SHP77 treated with DMSO at 0.1 percent for 48 hours (cell line): ENCODE data around the gene SMIM20.

ENCODE experiments used
- DNase-seq: peaks from one replicate; lab custom pipeline; 2025; lab: John Stamatoyannopoulos, UW

SMIM20 gene

DNA sequence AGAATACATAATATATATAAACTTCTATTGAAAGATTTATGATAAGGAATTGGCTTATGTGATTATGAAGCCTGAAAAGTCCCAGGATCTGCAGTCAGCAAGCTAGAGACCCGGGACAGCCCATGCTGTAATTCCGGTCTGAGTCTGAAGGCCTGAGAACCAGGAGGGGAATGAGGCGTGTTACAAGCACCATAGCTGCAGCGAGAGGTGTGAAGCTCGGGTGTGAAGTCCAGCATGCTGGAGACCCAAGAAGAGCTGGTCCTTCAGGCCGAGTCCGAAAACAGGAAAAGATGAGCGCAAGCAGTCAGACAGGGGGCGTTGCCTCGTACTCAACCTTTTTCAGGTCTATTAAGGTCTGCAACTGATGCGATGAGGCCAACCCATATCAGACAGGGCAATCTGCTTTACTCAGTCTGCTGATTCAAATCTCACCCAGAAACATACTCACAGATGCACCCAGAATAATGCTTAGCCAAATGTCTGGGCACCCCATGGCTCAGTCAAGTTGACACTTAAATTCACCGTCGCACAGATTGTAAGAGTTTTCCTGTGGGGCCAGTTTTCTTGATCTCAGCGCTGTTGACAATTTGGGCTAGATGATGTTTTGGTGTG, 40.4 kb downstream of the SMIM20 start:
- no peak for DNase-seq

DNA sequence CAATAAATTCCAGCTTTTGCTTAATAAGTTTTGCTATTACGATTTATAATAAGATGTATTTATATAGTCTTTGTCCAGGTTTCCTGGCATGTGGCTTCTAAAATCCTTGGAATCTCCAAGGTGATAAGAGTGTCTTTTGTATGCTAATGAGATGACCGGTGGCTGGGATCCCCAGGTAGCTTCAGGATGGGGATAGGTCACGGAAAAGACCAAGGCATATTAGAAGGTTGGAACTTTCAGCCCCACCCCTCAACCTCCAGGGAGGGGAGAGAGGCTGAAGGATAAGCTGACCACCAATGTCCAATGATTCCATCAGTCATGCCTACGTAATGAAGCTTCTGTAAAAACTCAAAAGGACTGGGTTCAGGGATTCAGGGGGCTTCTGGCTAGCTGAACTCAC, 41.7 kb downstream of the SMIM20 start:
- no peak for DNase-seq

DNA sequence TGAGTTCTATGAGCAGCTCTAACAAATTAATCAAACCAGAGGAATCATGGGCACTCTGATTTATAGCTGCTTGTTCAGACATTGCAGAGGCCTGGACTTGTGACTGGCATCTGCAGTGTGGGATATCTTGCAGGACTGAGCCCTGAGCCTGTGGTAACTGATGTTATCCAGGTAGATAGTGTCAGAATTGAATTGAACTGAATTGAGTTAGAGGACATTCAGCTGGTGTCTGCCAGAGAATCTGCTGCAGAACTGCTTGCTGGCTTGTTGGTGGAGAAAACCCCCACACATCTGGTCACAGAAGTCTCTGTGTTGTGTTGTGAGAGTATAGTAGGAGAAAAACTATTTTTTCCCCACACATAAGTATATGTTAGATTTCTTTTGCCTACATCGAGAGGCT, 42.2 kb downstream of the SMIM20 start:
- DNase-seq, result no peak

DNA sequence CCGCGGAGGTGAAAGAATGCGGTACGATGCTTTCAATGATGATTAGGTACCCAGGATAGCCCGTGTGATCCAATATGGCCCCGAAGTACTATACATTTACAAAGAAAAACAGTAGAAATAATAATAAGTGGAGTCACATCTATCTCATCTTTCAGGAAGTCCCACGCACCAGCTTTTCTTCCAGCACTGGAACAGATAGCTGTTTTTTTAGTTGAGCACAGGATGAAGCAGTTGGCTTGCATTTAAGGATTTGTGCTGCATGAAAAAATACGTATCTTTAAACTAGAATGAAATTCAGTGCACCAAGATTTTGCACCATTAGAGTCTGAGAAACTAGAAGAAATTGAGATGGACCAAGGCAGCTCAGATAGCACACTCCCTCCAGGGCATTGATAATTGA, 44.1 kb downstream of the SMIM20 start:
- no peak for DNase-seq

DNA sequence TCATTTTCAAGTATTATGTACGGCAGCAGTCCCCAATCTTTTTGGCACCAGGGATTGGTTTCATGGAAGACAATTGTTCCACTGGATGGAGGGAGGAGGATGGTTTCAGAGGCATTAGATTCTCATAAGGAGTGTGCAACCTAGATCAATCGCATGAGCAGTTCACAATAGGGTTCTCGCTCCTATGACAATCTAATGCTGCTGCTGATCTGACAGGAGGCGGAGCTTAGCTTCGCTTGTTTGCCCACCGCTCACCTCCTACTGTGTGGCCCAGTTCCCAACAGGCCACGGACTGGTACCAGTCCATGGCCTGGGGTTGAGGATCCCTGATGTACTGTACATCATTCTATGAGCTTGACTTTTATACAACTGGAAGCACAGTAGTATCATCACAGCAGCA, 48.4 kb downstream of the SMIM20 start:
- DNase-seq, result no peak

DNA sequence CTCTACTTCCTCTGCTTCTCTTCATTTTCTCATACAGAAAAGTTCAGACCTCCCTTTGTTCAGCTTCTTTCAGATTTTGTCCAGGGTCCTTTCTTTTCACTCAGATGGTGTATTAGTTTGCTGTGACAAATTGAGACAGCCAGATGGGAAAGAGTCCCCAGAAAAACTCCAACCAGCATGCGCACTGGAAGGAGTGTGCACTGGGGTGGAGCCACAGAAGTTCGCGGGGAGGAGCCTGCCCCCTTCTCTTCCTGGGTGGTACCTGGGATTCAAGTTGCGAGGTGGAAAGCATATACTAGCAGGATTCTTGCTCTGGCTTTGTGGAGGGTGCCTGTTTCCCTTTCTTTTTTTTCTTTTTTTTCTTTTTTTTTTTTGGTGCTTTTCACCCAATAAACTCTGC, 51.6 kb downstream of the SMIM20 start:
- no peak for DNase-seq

DNA sequence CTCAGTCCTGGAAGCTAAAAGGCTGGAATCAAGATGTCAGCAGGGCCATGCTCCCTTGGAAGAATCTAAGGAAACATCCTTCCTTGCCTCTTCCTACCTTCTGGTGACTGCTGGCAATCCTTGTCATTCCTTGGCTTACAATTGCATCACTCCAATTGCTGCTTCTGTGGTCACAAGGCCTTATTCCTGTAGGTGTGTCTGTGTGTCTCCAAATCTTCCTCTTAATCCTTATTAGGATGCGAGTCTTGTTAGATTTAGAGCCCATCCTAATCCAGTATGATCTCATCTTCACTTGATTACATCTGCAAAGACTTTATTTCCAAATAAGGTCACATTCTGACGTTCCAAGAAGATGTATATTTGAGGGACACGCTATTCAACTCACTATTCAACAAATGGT, 52.2 kb downstream of the SMIM20 start:
- DNase-seq, result no peak

DNA sequence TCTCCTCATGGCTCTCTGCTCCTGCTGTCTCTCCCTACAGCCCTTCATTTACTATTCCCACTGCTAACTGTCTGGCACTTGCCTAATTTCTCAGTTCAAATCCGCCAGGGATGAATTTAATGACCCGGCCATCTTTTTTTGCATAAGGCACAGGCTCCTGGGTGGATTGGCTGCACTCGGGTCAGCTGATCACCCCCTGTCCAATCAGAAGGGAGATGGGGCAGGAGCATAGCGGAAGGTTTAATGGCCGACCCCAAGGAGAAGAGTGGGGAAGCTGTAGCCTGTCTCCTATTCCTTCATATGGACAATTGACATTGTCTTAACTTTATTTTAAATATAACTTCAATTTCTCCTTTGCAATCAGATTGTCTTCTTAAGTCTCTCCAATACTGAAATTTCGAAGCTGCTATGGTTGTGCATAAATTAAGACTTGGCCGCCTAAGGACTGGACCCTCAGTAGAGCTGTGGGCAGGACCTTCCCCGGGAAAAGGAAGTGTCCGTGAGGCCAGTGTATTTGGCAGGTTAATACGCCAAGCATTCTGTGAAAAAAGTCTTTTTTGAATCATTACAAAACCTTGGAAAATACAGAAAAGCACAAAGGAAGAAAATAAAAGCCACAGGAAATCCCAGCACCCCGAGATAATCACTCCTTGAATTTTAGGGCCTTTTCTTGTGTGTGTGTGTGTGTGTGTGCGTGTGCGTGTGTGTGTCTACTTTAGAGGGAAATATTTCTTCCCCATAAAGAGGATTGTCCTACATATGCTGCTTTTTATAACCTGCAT, 55.5 kb downstream of the SMIM20 start:
- DNase-seq, result peak; percentile 13

DNA sequence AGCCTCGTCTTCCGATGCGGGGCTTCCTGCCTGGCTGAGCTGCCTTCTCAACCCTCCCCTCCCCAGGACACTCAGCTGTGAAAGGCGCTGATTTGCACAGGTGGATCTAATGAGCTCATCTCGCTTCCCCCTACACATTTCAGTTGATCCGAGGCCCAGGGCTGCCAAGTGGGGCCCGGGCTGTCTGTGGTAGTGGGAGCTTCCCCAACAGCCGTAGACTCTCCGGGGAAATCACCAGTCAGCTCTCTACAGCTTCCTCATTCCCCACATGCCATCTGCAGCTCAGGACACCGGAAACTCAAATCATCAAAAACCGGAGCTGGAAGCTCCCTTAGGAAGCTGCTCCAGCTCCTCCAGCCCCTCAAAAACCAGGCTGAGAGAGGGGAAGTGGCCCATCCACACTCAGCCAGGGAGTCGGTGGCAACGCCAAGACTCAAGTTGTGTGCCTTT, 56.2 kb downstream of the SMIM20 start:
- DNase-seq, result no peak

DNA sequence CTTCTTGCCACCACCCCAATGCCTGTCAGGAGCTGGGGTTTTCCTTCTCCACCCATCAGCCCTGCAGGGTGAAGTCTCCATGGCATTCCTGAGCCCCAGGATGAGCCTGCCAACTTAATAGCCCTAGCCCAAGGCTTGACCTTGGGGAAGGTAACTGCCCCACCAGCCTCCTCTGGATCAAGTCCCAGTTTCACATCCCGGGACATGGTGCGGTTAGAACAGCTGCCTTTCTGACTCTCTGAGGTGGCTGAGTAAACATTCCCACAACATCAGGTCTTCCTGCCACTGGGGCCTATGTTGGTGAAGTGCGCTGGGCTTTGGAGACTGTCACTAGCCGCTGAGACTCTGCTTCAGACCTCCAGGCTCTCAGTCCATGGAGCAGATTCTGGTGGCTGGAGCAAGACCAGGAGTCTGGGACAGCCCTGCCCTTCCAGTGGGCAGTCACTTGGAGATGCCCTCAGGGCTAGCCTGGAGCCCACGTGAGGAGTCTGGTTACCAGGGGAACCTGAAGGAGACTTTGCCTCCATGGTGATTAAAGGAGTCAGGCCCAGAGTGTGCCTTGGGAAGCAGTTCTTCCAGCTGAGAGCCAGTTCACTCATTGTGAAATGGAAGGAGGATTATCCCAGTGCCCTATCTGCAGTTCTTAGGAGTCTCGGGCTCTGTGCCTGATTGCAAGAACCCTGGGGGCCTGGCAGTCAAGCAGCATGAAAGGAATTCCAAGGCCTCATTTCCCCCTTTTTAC, 56.8 kb downstream of the SMIM20 start:
- DNase-seq, result peak; percentile 30

DNA sequence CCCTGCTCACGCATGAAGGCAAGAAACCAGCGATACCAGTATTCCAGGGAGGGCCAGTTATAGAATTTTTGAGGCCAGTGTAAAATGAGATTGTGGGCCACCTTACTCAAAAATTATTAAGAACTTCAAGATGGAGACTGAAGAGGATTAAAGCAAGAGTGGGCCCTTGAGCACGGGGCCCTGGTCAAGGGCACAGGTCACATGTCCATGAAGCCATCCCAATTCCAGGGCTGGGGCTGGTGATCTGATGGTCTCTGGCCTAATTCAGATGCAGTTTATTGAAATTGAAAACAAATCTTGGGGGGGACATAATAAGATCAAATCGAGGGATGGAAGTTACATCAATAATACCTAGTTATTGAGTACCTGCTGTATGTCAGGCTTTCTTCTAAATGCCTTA, 58.3 kb downstream of the SMIM20 start:
- DNase-seq, result no peak

DNA sequence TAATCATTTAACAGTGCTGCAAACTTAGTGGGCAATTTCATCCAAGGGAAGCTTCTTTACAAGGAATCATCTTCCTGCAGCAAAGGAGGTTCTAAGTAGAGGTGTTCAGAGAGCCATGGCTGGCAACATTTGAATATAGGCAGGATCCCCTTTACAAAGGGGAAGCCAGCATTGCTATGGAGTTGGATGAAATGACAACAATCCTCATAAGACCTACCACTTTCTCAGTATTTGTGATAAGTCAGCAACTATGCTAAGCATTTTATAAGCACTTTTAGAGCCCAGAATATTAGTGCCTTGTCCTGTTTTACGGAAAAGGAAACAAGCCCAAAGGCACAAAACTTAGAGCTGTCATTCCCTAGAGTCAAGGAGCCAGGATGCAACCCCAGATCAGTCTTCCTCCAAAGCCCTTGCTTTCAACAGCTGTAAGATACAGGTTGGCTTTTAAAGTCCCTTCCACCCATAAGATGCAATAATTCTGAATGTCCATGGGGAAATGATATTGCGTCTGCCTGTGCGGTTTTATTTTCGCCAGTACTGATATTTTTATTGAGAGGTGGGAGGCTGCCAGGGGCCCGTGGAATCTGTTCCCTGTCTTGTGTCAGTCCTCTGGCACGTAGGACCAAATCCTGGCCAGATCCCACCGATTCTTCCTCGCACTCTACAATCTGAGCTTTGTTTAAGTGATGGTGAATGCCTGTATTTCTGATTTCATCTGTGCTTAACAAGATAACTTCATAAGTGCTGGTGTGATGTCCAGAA, 59.1 kb downstream of the SMIM20 start:
- DNase-seq, result no peak

DNA sequence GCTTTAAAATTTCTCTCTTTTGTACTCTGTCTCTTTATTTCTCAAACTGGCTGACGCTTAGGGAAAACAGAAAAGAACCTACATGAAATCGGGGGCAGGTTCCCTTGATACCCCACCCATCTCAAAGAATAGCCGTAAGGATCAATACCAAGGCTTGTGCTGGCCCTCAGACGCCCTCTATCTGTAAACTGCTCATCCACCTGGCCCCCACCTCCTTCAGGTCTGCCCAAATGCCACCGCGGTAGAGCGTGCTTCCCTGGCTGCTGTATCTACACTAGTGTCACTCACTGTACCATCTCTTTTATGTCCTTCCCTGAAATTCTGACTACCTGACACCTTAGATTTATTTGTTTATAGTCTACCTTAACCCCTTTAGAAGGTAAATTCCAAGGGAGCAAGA, 62.8 kb downstream of the SMIM20 start:
- DNase-seq, result no peak

DNA sequence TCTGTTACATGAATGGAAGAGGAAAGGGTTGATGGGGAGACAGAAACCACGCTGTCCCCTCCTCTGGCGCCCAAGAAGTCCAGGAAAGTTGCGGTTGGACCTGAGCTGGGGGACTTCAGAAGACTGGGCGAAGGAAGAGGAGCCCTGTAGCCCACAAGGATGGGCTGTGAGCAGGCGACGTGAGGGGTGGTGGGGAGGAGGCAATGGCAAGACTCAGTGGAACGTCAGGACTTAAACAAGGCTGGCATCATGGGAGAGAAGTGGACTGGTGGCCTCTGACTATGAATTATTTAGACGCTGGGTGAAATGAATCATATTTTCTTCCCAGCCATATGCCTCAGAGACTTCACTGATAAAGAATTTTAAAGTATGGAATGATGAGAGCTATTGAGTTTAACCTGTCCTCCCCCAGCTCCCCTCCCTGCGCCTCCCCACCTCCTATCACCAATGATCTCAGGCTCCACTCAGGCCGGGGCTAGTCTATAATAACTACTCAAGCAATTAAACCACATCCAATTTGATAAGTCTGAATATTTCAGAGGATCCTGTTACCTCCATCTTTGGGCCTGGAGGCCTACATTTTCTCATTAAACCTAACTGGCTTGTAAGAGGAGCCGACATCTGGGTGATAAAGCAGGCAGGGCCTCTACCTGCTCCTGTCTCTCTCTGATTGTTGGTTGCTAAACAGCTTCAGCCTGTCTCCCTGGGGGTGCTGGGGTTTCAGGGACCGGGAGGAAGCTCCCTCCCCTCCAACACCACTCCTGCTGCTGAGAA, 63.6 kb downstream of the SMIM20 start:
- DNase-seq, result no peak

DNA sequence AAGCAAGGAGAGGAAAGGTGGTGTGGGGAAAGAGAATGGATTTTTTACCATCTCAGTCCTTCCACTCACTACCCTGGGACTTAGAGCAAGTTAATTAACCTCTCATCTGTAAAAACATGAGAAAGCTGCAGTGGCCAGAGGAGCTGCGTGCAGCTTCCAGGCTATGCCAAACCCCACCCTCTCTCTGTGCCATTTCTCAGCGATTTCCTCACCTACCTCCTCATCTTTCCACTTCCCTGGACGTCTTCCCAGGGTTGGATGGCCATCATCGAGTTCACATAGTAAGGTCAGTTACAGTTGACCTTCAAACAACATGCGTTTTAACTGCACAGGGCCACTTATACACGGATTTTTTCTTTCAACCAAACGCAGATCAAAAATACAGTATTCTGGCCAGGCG, 64.3 kb downstream of the SMIM20 start:
- no peak for DNase-seq
